ENCODE results near the gene PDXK.
"Not testable (repeated sequence)": the region's sequence is repeated elsewhere in the genome, so short reads cannot be mapped to it uniquely, and the experiment has no call there.

Gene PDXK

GRCh38 chr21:43697758-43698643 lies 20.9 kb upstream of the PDXK start:
- DNase-seq = no peak

- DNase-seq = not testable (repeated sequence)
Observed at GRCh38 chr21:43699492-43699777, 19.5 kb upstream of the PDXK start.

- no peak for DNase-seq
Observed at GRCh38 chr21:43699933-43700599, 18.9 kb upstream of the PDXK start.

GRCh38 chr21:43701936-43702784 lies 16.8 kb upstream of the PDXK start:
- DNase-seq = no peak

- DNase-seq = no peak
Observed at GRCh38 chr21:43702785-43703034, 16.2 kb upstream of the PDXK start.

- DNase-seq = no peak
Observed at GRCh38 chr21:43703035-43703880, 15.7 kb upstream of the PDXK start.

GRCh38 chr21:43707462-43707861 lies 11.5 kb upstream of the PDXK start:
- DNase-seq = no peak

- no peak for DNase-seq
Observed at GRCh38 chr21:43708745-43709381, 10.1 kb upstream of the PDXK start.

- no peak for DNase-seq
Observed at GRCh38 chr21:43712268-43712942, 6.5 kb upstream of the PDXK start.

- DNase-seq = not testable (repeated sequence)
Observed at GRCh38 chr21:43713123-43713522, 5.8 kb upstream of the PDXK start.

GRCh38 chr21:43716376-43717165 lies 2.4 kb upstream of the PDXK start:
- DNase-seq = no peak

GRCh38 chr21:43717166-43717853 lies 1.6 kb upstream of the PDXK start:
- no peak for DNase-seq

- DNase-seq = no peak
Observed at GRCh38 chr21:43717967-43718871, 710 bp upstream of the PDXK start.

GRCh38 chr21:43719748-43720538 lies 1.0 kb downstream of the PDXK start:
- DNase-seq = no peak

GRCh38 chr21:43720539-43721166 lies 1.7 kb downstream of the PDXK start:
- no peak for DNase-seq

- DNase-seq = no peak
Observed at GRCh38 chr21:43721206-43721605, 2.3 kb downstream of the PDXK start.

- DNase-seq = no peak
Observed at GRCh38 chr21:43721939-43722338, 3.0 kb downstream of the PDXK start.

- DNase-seq = no peak
Observed at GRCh38 chr21:43723648-43724047, 4.7 kb downstream of the PDXK start.

Measured in NCI-H2081 treated with DMSO at 0.1 percent for 48 hours (cell line).